K562 (cell line): ENCODE data around the gene SNAPC2. TPM values are rescaled to one million over a fixed set of nuclear protein-coding genes. Genes with fewer than 3 reads are reported as not detected.

Experiments used
- DNMT1 ChIP-seq: fragments of 450-650 bp; IDR thresholded peaks from 2 replicates; pipeline ENCODE4 v1.6.1; 2016; ENCODE audit warnings: antibody characterized with exemption, mild to moderate bottlenecking
- ELF2 ChIP-seq: fragments of 250-450 bp; sonication (Bioruptor Pico); IDR thresholded peaks from 2 replicates; pipeline ENCODE4 v1.5.0; 2021; ENCODE audit warnings: mild to moderate bottlenecking
- FOXA3 ChIP-seq, 2 experiments: fragments of 450-650 bp in 1 of 2; sonication (generic) in 1 of 2; formaldehyde crosslinking; IDR thresholded peaks in 1 of 2; conservative IDR thresholded peaks in 1 of 2; 2 replicates each; pipeline versions ENCODE4 v1.4.0 to v1.8.0; 2020 to 2022; ENCODE audit warnings: mild to moderate bottlenecking in 2 of 2, missing genetic modification reagents in 1 of 2
- HDAC8 ChIP-seq: fragments of 450-650 bp; IDR thresholded peaks from 2 replicates; pipeline ENCODE4 v1.6.1; 2016; ENCODE audit warnings: mild to moderate bottlenecking, missing genetic modification characterization, moderate library complexity, missing compliant biosample characterization
- MBD2 ChIP-seq: sonication (generic); IDR thresholded peaks from 2 replicates; pipeline ENCODE4 v1.6.1; 2016; ENCODE audit warnings: low read depth, borderline replicate concordance
- MCM2 ChIP-seq: fragments of 450-650 bp; IDR thresholded peaks from 2 replicates; pipeline ENCODE4 v1.6.1; 2017; ENCODE audit warnings: low read depth, mild to moderate bottlenecking
- MED1 ChIP-seq: sonication (generic); formaldehyde crosslinking; IDR thresholded peaks from 2 replicates; pipeline ENCODE4 v1.8.1; 2023; ENCODE audit warnings: missing genetic modification reagents, borderline replicate concordance
- NCOA2 ChIP-seq, 2 experiments: fragments of 450-650 bp; IDR thresholded peaks; 2 replicates each; pipeline ENCODE4 v1.6.1; 2018; ENCODE audit warnings: mild to moderate bottlenecking in 2 of 2, moderate library complexity in 1 of 2; ENCODE audit not compliant: partially characterized antibody in 2 of 2
- PHB2 ChIP-seq: fragments of 450-650 bp; IDR thresholded peaks from 2 replicates; pipeline ENCODE4 v1.6.1; 2017; ENCODE audit warnings: low read depth
- RBFOX2 ChIP-seq: fragments of 200-400 bp; formaldehyde crosslinking; IDR thresholded peaks from 2 replicates; pipeline ENCODE4 v1.6.1; 2017; ENCODE audit warnings: low read depth, mild to moderate bottlenecking, low read length, moderate library complexity
- TAL1 ChIP-seq: fragments of 450-650 bp; IDR thresholded peaks from 2 replicates; pipeline ENCODE4 v1.6.1; 2016; ENCODE audit warnings: mild to moderate bottlenecking
- ZNF324 ChIP-seq: fragments of 250-450 bp; sonication (Bioruptor Pico); IDR thresholded peaks from 2 replicates; pipeline ENCODE4 v1.4.0; 2020; ENCODE audit warnings: mild to moderate bottlenecking
- polyA plus RNA-seq, 8 experiments: library from polyadenylated mRNA; depleted of rRNA in 4 of 8; stranded (reverse) in 5 of 8; unstranded in 3 of 8; fragments of >200 nt; fragmentation: Nextera tagmentation in 2 of 8; fragmentation: Illumina TruSeq in 1 of 8; extraction: Ambion mirVana in 2 of 8; extraction: Trizol in 1 of 8; gene quantifications; 2 replicates each; pipeline versions ENCODE4 v1.2.1 to v1.2.3, GENCODE V29; 2011 to 2014; ENCODE audit warnings: inconsistent platforms in 1 of 8, missing spikeins in 1 of 8
- total RNA-seq, 7 experiments: library from RNA; depleted of rRNA in 6 of 7; stranded (reverse); fragments of >200 nt in 6 of 7; fragmentation: Illumina TruSeq in 2 of 7; extraction: Trizol in 2 of 7; gene quantifications; 2 replicates each; pipeline versions ENCODE4 v1.2.1 to v1.2.3, GENCODE V29; 2011 to 2021; ENCODE audit warnings: low replicate concordance in 1 of 7
- TF ChIP-seq, protein P1 (sequence below): fragments of 450-650 bp; IDR thresholded peaks from 2 replicates; pipeline ENCODE4 v1.7.0; 2016; ENCODE audit warnings: borderline replicate concordance
- TF ChIP-seq, protein P2 (sequence below): fragments of 450-650 bp; formaldehyde crosslinking; IDR thresholded peaks from 2 replicates; pipeline ENCODE4 v1.4.0; 2022; ENCODE audit warnings: mild to moderate bottlenecking, moderate library complexity
- TF ChIP-seq, protein P3 (sequence below): fragments of 450-650 bp; formaldehyde crosslinking; IDR thresholded peaks from 2 replicates; pipeline ENCODE4 v1.4.0; 2020; ENCODE audit warnings: mild to moderate bottlenecking, moderate library complexity
- TF ChIP-seq, protein P4 (sequence below), 2 experiments: fragments of 450-650 bp in 1 of 2; sonication (generic) in 1 of 2; formaldehyde crosslinking; conservative IDR thresholded peaks; 2 replicates each; pipeline versions ENCODE4 v1.4.0 to v1.8.1; 2020 to 2022; ENCODE audit warnings: mild to moderate bottlenecking in 1 of 2, missing genetic modification reagents in 1 of 2

Gene SNAPC2
- total and polyA plus RNA-seq, 9 of the 15 experiments (the other 6 are each of a cell fraction or from before 2014, with no cell fraction given), result 0.59 to 45.1 (median 15.3) TPM

DNA sequence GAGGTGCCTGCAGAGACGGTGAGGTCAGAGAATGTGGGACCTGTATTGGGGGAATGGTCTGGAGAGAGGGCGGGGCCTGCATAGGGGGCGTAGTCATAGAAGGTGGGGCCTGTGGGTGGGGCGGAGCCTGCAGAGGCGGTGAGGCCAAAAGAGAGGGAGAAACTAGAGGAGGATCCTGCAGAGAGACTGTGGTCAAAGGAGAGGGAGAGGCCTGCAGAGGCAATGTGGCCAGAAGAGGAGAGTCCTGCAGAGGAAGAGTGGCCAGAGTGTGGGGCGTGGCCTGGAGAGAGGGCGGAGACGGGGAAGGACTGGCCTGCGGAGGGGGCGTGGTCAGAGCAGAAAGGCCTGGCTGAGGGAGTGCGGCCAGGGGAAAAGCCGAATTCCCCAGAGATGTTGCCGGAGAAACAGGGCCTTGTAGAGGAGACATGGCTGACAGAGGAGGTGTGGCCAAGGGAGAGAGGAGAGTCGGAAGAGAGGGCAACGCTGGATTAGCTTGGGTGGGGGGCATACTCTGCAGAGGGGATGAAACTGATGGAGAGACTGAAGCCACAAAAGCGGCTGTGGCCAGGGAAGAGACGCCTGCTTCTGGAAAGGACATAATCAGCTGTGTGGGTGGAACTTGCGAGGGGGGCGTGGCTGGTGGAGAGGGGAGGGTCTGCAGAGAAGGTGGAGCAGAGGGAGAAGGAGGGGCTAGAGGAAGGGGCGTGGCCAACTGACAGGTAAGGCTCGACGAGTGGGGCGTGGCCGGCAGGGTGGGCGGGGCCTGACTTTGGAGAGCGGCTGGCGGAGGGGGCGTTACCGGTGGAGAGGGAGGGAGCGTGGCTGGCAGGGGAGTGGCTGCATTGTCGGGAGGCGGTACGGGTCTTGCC, 48.5 kb upstream of the SNAPC2 start (continued):
- TF ChIP-seq ZNF324 (CRISPR knock-in tag) (no peak), DNMT1 (no peak), TAL1 (0 out of 2 replicates have a peak, but pooled peaks have one; percentile 1), MCM2 (no peak), PHB2 (no peak), RBFOX2 (no peak), MED1 (no peak), MBD2 (no peak), NCOA2 (IDR thresholded peaks at IDR 0.05; ENCODE audit: partially characterized antibody in 2 of 2) (no peak), HDAC8 (tag) (no peak), FOXA3 (CRISPR knock-in tag; conservative IDR thresholded peaks at IDR 0.05 in 1 of 2, IDR thresholded peaks at IDR 0.05 in 1 of 2) (0 out of 4 replicates have a peak, but pooled peaks of 1 of the 2 experiments have one; percentile 53), ELF2 (no peak)
- TF ChIP-seq, protein P1, sequence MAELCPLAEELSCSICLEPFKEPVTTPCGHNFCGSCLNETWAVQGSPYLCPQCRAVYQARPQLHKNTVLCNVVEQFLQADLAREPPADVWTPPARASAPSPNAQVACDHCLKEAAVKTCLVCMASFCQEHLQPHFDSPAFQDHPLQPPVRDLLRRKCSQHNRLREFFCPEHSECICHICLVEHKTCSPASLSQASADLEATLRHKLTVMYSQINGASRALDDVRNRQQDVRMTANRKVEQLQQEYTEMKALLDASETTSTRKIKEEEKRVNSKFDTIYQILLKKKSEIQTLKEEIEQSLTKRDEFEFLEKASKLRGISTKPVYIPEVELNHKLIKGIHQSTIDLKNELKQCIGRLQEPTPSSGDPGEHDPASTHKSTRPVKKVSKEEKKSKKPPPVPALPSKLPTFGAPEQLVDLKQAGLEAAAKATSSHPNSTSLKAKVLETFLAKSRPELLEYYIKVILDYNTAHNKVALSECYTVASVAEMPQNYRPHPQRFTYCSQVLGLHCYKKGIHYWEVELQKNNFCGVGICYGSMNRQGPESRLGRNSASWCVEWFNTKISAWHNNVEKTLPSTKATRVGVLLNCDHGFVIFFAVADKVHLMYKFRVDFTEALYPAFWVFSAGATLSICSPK, result no peak
- TF ChIP-seq, protein P2, sequence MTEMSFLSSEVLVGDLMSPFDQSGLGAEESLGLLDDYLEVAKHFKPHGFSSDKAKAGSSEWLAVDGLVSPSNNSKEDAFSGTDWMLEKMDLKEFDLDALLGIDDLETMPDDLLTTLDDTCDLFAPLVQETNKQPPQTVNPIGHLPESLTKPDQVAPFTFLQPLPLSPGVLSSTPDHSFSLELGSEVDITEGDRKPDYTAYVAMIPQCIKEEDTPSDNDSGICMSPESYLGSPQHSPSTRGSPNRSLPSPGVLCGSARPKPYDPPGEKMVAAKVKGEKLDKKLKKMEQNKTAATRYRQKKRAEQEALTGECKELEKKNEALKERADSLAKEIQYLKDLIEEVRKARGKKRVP (CRISPR knock-in tag), result no peak
- TF ChIP-seq, protein P3, sequence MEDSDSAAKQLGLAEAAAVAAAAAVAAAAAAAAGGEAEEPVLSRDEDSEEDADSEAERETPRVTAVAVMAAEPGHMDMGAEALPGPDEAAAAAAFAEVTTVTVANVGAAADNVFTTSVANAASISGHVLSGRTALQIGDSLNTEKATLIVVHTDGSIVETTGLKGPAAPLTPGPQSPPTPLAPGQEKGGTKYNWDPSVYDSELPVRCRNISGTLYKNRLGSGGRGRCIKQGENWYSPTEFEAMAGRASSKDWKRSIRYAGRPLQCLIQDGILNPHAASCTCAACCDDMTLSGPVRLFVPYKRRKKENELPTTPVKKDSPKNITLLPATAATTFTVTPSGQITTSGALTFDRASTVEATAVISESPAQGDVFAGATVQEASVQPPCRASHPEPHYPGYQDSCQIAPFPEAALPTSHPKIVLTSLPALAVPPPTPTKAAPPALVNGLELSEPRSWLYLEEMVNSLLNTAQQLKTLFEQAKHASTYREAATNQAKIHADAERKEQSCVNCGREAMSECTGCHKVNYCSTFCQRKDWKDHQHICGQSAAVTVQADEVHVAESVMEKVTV (CRISPR knock-in tag), result no peak
- TF ChIP-seq, protein P4, sequence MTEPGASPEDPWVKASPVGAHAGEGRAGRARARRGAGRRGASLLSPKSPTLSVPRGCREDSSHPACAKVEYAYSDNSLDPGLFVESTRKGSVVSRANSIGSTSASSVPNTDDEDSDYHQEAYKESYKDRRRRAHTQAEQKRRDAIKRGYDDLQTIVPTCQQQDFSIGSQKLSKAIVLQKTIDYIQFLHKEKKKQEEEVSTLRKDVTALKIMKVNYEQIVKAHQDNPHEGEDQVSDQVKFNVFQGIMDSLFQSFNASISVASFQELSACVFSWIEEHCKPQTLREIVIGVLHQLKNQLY (CRISPR knock-in tag; conservative IDR thresholded peaks at IDR 0.05), result no peak
